HS-27A (cell line): ENCODE measurements around the gene PDXDC1.
"Not testable (repeated sequence)": the region's sequence is repeated elsewhere in the genome, so short reads cannot be mapped to it uniquely, and the experiment has no call there.

Experiments
- DNase-seq: peaks from one replicate; pipeline ENCODE4 v3.0.0-alpha.2; 2012; ENCODE audit warnings: low read depth, missing footprints

The PDXDC1 gene

GRCh38 chr16:15016951-15017580 is 42.2 kb downstream of the PDXDC1 start:
- DNase-seq: not testable (repeated sequence)

GRCh38 chr16:15021429-15021828 is 46.6 kb downstream of the PDXDC1 start:
- not testable (repeated sequence) for DNase-seq

- not testable (repeated sequence) for DNase-seq
Observed at GRCh38 chr16:15022194-15022593, 47.4 kb downstream of the PDXDC1 start.

GRCh38 chr16:15023381-15024077 is 48.7 kb downstream of the PDXDC1 start:
- not testable (repeated sequence) for DNase-seq

GRCh38 chr16:15024858-15025199 is 50.0 kb downstream of the PDXDC1 start:
- DNase-seq: not testable (repeated sequence)

- DNase-seq: not testable (repeated sequence)
Observed at GRCh38 chr16:15025234-15025951, 50.6 kb downstream of the PDXDC1 start.

- DNase-seq: not testable (repeated sequence)
Observed at GRCh38 chr16:15027051-15027450, 52.2 kb downstream of the PDXDC1 start.

- DNase-seq: not testable (repeated sequence)
Observed at GRCh38 chr16:15027503-15028344, 52.9 kb downstream of the PDXDC1 start.

GRCh38 chr16:15028345-15028715 is 53.5 kb downstream of the PDXDC1 start:
- DNase-seq: not testable (repeated sequence)

- DNase-seq: not testable (repeated sequence)
Observed at GRCh38 chr16:15028801-15029698, 54.2 kb downstream of the PDXDC1 start.

GRCh38 chr16:15029749-15030148 is 54.9 kb downstream of the PDXDC1 start:
- not testable (repeated sequence) for DNase-seq

GRCh38 chr16:15031179-15031578 is 56.4 kb downstream of the PDXDC1 start:
- DNase-seq: no peak

- no peak for DNase-seq
Observed at GRCh38 chr16:15031586-15031985, 56.8 kb downstream of the PDXDC1 start.

GRCh38 chr16:15032547-15033308 is 57.9 kb downstream of the PDXDC1 start:
- no peak for DNase-seq

- no peak for DNase-seq
Observed at GRCh38 chr16:15033309-15033707, 58.5 kb downstream of the PDXDC1 start.

GRCh38 chr16:15034266-15035162 is 59.7 kb downstream of the PDXDC1 start:
- DNase-seq: no peak

- no peak for DNase-seq
Observed at GRCh38 chr16:15035163-15035729, 60.4 kb downstream of the PDXDC1 start.

GRCh38 chr16:15037003-15037402 is 62.2 kb downstream of the PDXDC1 start:
- DNase-seq: no peak

- DNase-seq: no peak
Observed at GRCh38 chr16:15037745-15038144, 62.9 kb downstream of the PDXDC1 start.
